Bladder microvascular endothelial cell (primary cell): ENCODE results near the gene LRRN4CL. TPM values are rescaled to one million over a fixed set of nuclear protein-coding genes. Genes with fewer than 3 reads are reported as not detected.

Source experiments
- total RNA-seq: library from RNA; depleted of rRNA; stranded (reverse); fragments of >200 nt; gene quantifications from 2 replicates; pipeline ENCODE4 v1.2.3, GENCODE V29; 2014

LRRN4CL gene
- total RNA-seq = under 0.01 and 0.31 TPM in 2 replicates

DNA sequence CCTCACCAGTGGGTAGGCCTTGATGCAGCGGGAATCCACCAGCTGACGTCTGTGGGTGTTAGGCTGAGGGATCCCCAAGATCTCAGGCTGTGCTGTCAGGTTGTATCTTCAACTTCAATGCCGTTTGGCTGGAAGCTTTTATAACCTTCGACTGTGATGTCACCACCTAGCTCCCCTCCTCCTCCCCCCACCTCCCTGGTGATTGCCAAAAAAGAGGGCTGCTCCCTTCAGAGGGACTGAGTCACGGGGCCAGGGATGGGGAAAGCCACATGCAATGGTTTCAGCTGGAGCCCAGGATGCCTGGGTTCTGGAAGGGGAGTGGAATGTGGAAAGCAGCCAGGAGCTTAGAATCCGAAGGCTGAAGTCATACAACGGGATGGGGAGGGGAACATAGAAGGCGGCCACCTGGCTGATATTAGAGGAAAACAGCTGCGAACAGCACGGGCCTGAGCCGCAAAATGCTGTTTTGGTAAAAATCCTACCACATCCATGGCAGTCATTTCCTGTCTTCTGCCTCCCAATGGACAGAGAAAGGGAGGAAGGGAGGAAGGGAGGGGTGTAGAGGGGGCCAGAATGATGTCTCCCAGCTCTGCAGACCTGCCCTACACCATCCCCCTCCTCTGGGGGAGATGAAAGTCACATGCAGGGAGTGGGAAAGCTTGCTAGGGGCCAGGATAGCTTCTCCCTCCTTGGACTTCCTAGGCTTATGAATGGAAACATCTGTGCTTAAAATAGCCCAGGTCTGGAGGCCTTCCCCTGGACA, at the start of gene LRRN4CL:
Gene LRRN4CL, minus strand, starts transcription at position 110 of the 763 bp plus-strand sequence. CDS start 1,022 bp downstream, outside the sequence.

GRCh38 chr11:62728171-62728988, 39.0 kb upstream of the LRRN4CL start, which contains the start of gene TTC9C:
TTC9C (plus strand) TSS chr11:62728486; CDS start chr11:62728849, 363 bp downstream.

GRCh38 chr11:62727165-62727871, 38.0 kb upstream of the LRRN4CL start, which contains the start of gene HNRNPUL2:
HNRNPUL2 (minus strand) TSS chr11:62727457; CDS start chr11:62727156, 301 bp downstream.

GRCh38 chr11:62707277-62707861, 18.0 kb upstream of the LRRN4CL start, which contains the start of the genes BSCL2 and GNG3:
BSCL2 (minus strand) TSS chr11:62707424; CDS start chr11:62707195, 229 bp downstream.
GNG3 (plus strand) TSS chr11:62707676; CDS start chr11:62708296, 620 bp downstream.

DNA sequence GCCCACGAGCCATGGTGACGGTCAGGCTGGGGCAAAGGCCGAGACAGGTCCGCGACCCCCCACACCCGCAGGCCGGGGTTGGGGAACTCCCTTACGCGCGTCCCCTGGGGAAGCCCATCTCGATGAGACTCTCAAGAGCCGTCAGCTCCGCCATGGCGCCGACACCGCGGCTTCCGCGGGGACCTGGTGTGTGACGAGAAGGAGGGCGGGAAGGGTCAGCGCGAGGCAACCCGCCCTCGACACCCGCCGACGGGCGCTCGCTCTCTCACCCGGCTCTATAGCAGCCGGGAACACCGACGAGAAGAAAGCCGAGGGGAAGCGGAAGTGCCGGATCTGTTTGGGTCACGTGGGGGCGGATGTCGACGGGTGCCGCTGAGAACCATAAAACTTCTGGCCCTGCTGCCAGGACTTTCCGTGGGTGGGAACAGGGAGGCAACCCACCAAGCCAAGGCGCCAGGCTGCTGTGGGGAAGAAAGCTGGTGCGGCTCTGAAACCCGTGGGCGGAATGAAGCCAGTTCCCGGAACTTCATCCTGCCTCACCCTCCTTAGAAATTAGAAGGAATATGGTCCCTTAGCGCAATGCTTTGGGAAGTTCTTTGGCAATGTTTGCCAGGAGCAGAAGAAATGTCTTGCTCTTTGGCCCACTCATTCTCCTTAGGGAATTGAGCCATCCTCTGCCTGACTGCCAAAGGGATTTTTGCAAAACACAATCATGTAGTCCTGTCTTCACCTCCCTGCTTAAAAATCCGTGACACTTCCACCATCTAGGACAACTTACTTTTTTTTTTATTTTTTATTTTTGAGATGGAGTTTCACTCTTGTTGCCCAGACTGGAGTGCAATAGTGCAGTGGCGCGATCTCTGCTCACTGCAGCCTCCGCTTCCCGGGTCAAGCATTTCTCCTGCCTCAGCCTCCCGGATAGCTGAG, 10.3 kb downstream of the LRRN4CL start, which contains the start of gene UBXN1:
Gene UBXN1, minus strand, starts transcription at position 304 of the 927 bp plus-strand sequence. Its CDS starts 150 bp downstream, at position 154.

DNA sequence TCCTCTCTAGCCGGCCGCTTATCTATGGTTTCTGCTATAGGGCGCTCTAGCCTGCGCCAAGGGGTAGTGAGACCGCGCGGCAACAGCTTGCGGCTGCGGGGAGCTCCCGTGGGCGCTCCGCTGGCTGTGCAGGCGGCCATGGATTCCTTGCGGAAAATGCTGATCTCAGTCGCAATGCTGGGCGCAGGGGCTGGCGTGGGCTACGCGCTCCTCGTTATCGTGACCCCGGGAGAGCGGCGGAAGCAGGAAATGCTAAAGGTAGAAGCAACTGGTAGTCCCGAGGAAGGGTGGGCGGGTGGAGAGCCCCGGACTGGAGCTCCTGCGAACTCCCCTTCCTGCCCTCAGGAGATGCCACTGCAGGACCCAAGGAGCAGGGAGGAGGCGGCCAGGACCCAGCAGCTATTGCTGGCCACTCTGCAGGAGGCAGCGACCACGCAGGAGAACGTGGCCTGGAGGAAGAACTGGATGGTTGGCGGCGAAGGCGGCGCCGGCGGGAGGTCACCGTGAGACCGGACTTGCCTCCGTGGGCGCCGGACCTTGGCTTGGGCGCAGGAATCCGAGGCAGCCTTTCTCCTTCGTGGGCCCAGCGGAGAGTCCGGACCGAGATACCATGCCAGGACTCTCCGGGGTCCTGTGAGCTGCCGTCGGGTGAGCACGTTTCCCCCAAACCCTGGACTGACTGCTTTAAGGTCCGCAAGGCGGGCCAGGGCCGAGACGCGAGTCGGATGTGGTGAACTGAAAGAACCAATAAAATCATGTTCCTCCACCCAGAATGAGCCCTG, 17.5 kb downstream of the LRRN4CL start, which contains the start of the genes LBHD1 and UQCC3:
Gene LBHD1, minus strand, starts transcription at position 660 of the 782 bp plus-strand sequence. CDS start 2,236 bp downstream, outside the sequence.
Gene UQCC3, plus strand, starts transcription at position 66 of the 782 bp plus-strand sequence. Its CDS starts 73 bp downstream, at position 139.

GRCh38 chr11:62665075-62665598, 24.2 kb downstream of the LRRN4CL start, which contains the start of the genes C11orf98 and CSKMT:
C11orf98 (minus strand) TSS chr11:62665210; CDS start chr11:62665169, 41 bp downstream.
CSKMT (plus strand) TSS chr11:62665312; CDS start chr11:62665880, 568 bp downstream.

DNA sequence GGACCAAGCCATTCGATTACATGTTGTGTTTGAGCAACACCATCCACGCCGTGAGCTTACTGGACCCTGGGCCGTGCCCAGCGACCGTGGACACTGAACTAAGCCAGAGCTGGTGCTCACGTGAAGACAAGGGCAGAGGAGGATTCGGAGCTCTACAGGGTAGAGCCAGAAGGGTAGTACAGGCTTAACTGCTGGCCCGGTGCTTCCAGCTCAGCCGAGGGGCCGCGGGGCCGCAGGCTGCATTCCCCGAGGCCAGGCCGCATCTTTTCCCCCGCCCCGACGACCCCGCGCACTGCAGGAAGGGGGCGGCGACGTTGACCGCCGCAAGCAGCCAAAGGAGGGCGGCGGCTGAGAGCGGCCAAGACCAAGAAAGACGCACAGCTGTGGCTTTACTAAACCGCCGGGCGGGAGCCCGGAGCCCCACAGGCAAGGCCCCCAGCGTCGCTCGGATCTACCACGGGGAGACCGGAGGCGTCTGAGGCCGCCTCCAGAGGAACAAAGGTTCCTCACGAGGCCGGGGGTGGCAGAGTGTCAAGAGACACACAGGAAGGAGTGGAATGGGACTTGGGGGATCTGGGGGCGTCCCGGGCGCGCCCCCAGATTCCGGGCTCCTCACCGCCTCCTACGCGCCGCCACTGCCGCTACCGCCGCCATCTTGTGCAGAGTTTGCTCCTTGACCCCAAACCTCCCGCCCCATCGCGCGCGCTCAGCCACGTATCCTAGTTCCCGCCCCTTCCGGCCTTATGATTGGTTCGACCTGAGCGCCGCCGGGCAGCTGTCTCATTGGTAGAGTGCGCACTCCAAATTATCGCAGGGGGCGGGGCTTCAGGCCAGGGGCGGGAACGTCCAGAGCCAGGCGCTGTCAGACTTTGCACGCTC, 43.1 kb downstream of the LRRN4CL start, which contains the start of gene GANAB:
Gene GANAB, minus strand, starts transcription at position 668 of the 879 bp plus-strand sequence. Its CDS starts 14 bp downstream, at position 654.

Other genes starting within 250 kb of the LRRN4CL start
- 329 and 449 TPM in 2 replicates for gene AHNAK, start 142.7 kb downstream of the LRRN4CL start, total RNA-seq
- gene EEF1G, start 115.6 kb downstream of the LRRN4CL start, total RNA-seq = 1,133 and 1,197 TPM in 2 replicates
- 9.2 and 12.8 TPM in 2 replicates for gene TUT1, start 98.0 kb downstream of the LRRN4CL start, total RNA-seq
- 177 and 185 TPM in 2 replicates for gene MTA2, start 87.7 kb downstream of the LRRN4CL start, total RNA-seq
- 26.9 and 35.7 TPM in 2 replicates for gene EML3, start 76.8 kb downstream of the LRRN4CL start, total RNA-seq
- 2.1 and 4.9 TPM in 2 replicates for gene ROM1, start 76.3 kb downstream of the LRRN4CL start, total RNA-seq
- gene B3GAT3, start 67.5 kb downstream of the LRRN4CL start, total RNA-seq = 16.7 and 19.2 TPM in 2 replicates
- gene GANAB, start 42.9 kb downstream of the LRRN4CL start, total RNA-seq = 177 and 354 TPM in 2 replicates
- gene INTS5, start 36.2 kb downstream of the LRRN4CL start, total RNA-seq = 16.8 and 20.8 TPM in 2 replicates
- gene C11orf98, start 24.3 kb downstream of the LRRN4CL start, total RNA-seq = 29.8 and 31.6 TPM in 2 replicates
- gene CSKMT, start 24.2 kb downstream of the LRRN4CL start, total RNA-seq = 7.7 and 7.9 TPM in 2 replicates
- 9.0 and 10.5 TPM in 2 replicates for gene UQCC3, start 17.9 kb downstream of the LRRN4CL start, total RNA-seq
- 1.6 and 2.8 TPM in 2 replicates for gene LBHD1, start 17.3 kb downstream of the LRRN4CL start, total RNA-seq
- 145 and 155 TPM in 2 replicates for gene UBXN1, start 10.5 kb downstream of the LRRN4CL start, total RNA-seq
- gene BSCL2, start 17.9 kb upstream of the LRRN4CL start, total RNA-seq = 14.2 and 15.7 TPM in 2 replicates
- not detected in 2 replicates for gene GNG3, start 18.1 kb upstream of the LRRN4CL start, total RNA-seq
- 9.9 and 18.2 TPM in 2 replicates for gene HNRNPUL2, start 37.9 kb upstream of the LRRN4CL start, total RNA-seq
- 32.5 and 33.0 TPM in 2 replicates for gene TTC9C, start 39.0 kb upstream of the LRRN4CL start, total RNA-seq
- gene ZBTB3, start 64.6 kb upstream of the LRRN4CL start, total RNA-seq = 7.8 TPM in 2 replicates
- 49.9 and 61.2 TPM in 2 replicates for gene POLR2G, start 72.0 kb upstream of the LRRN4CL start, total RNA-seq
- gene TAF6L, start 81.9 kb upstream of the LRRN4CL start, total RNA-seq = 19.3 and 43.2 TPM in 2 replicates
- 17.2 and 21.3 TPM in 2 replicates for gene TMEM179B, start 97.9 kb upstream of the LRRN4CL start, total RNA-seq
- gene TMEM223, start 102.5 kb upstream of the LRRN4CL start, total RNA-seq = 11.3 and 11.5 TPM in 2 replicates
- 11.8 and 50.6 TPM in 2 replicates for gene NXF1, start 115.9 kb upstream of the LRRN4CL start, total RNA-seq
- gene STX5, start 142.5 kb upstream of the LRRN4CL start, total RNA-seq = 35.9 and 40.8 TPM in 2 replicates
- gene TEX54, start 143.3 kb upstream of the LRRN4CL start, total RNA-seq = not detected in 2 replicates
- 61.4 and 67.5 TPM in 2 replicates for gene WDR74, start 150.1 kb upstream of the LRRN4CL start, total RNA-seq
- gene SLC3A2, start 191.4 kb upstream of the LRRN4CL start, total RNA-seq = 86.1 and 87.2 TPM in 2 replicates
- not detected in 2 replicates for gene CHRM1, start 231.8 kb upstream of the LRRN4CL start, total RNA-seq